Calu3 (cell line): ENCODE results near the gene SH3BP2. TPM values are rescaled to one million over a fixed set of nuclear protein-coding genes. Genes with fewer than 3 reads are reported as not detected.

ENCODE experiments used
- BruUV-seq: library from RNA; stranded (reverse); fragments of 400-500 nt; replicated peaks from 2 replicates; lab custom pipeline; 2021; lab: Mats Ljungman, UMichigan
- CTCF ChIA-PET: fragments of 300-600 bp; sonication (Branson Sonifier 250); formaldehyde crosslinking; loops from one replicate; lab custom pipeline; 2022; ENCODE audit warnings: antibody characterized with exemption; lab: Charles Lee
- DNase-seq: peaks from one replicate; pipeline ENCODE4 v3.0.0; 2022
- H3K27ac Mint-ChIP-seq: one replicate; pipeline ENCODE4 v1.8.0; 2022; ENCODE audit warnings: mixed read lengths; ENCODE audit not compliant: unreplicated experiment
- H3K27me3 Mint-ChIP-seq: one replicate; pipeline ENCODE4 v1.8.0; 2022; ENCODE audit warnings: mixed read lengths; ENCODE audit not compliant: unreplicated experiment
- H3K36me3 Mint-ChIP-seq: one replicate; pipeline ENCODE4 v1.8.0; 2022; ENCODE audit warnings: mild to moderate bottlenecking, moderate library complexity, mixed read lengths; ENCODE audit not compliant: insufficient read depth, unreplicated experiment
- H3K4me1 Mint-ChIP-seq: one replicate; pipeline ENCODE4 v1.8.0; 2022; ENCODE audit warnings: mild to moderate bottlenecking, low read depth, mixed read lengths; ENCODE audit not compliant: unreplicated experiment
- H3K4me3 Mint-ChIP-seq: one replicate; pipeline ENCODE4 v1.8.0; 2022; ENCODE audit warnings: mild to moderate bottlenecking, low read depth, moderate library complexity, mixed read lengths; ENCODE audit not compliant: unreplicated experiment
- H3K9me3 Mint-ChIP-seq: one replicate; pipeline ENCODE4 v1.8.0; 2022; ENCODE audit warnings: low read depth, mixed read lengths; ENCODE audit not compliant: unreplicated experiment
- CTCF ChIP-seq: fragments of 200-600 bp; IDR thresholded peaks from one replicate; pipeline ENCODE4 v1.8.0; 2022; ENCODE audit warnings: antibody characterized with exemption; ENCODE audit not compliant: unreplicated experiment
- intact Hi-C: fragments of 100-400 bp; cut with micrococcal nuclease; formaldehyde crosslinking; loops from one replicate; pipeline ENCODE4 v1.10.0; 2022; ENCODE audit not compliant: unreplicated experiment
- total RNA-seq: library from RNA; stranded (reverse); gene quantifications from 2 replicates; pipeline ENCODE4 v1.2.3, GENCODE V29; 2022

SH3BP2 gene
- total RNA-seq, 1 experiment from 2014 or later = 22.7 TPM

GRCh38 chr4:2871466-2871865, 78.6 kb downstream of the SH3BP2 start:
- Mint-ChIP-seq H3K27ac (no peak overlapping the region), H3K4me3 (no peak overlapping the region), H3K4me1 (peaks cover 18% of the 10 kb centered on the region), H3K27me3 (no peaks in the 10 kb centered on the region), H3K36me3 (no peaks in the 10 kb centered on the region), H3K9me3 (no peaks in the 10 kb centered on the region)
- CTCF ChIA-PET = no interaction called here
- no TSS peak for BruUV-seq
- DNase-seq = no peak
- no peak for TF ChIP-seq CTCF
- intact Hi-C loops = no loop called here

- peaks cover 18% of the 10 kb centered on the region for H3K4me1 Mint-ChIP-seq
- H3K27ac Mint-ChIP-seq = no peak overlapping the region
- intact Hi-C loops = no loop called here
- H3K9me3 Mint-ChIP-seq = no peaks in the 10 kb centered on the region
- no peak overlapping the region for H3K4me3 Mint-ChIP-seq
- no TSS peak for BruUV-seq
- no peak for DNase-seq
- CTCF ChIA-PET = no interaction called here
- no peaks in the 10 kb centered on the region for H3K27me3 Mint-ChIP-seq
- no peaks in the 10 kb centered on the region for H3K36me3 Mint-ChIP-seq
- TF ChIP-seq CTCF = no peak
Measured at GRCh38 chr4:2871911-2872310, 79.0 kb downstream of the SH3BP2 start.

GRCh38 chr4:2873329-2873728, 80.4 kb downstream of the SH3BP2 start:
- Mint-ChIP-seq H3K4me1 (peaks cover 18% of the 10 kb centered on the region), H3K9me3 (no peaks in the 10 kb centered on the region), H3K36me3 (peaks cover 4% of the 10 kb centered on the region), H3K27ac (no peak overlapping the region), H3K27me3 (no peaks in the 10 kb centered on the region), H3K4me3 (no peak overlapping the region)
- no TSS peak for BruUV-seq
- intact Hi-C loops = no loop called here
- CTCF ChIA-PET = no interaction called here
- no peak for DNase-seq
- no peak for TF ChIP-seq CTCF

- intact Hi-C loops = no loop called here
- no peak overlapping the region for H3K4me3 Mint-ChIP-seq
- no TSS peak for BruUV-seq
- DNase-seq = no peak
- peaks cover 11% of the 10 kb centered on the region for H3K4me1 Mint-ChIP-seq
- CTCF ChIA-PET = no interaction called here
- no peaks in the 10 kb centered on the region for H3K27me3 Mint-ChIP-seq
- H3K9me3 Mint-ChIP-seq = no peaks in the 10 kb centered on the region
- TF ChIP-seq CTCF = no peak
- H3K27ac Mint-ChIP-seq = no peak overlapping the region
- peaks cover 10% of the 10 kb centered on the region for H3K36me3 Mint-ChIP-seq
Measured at GRCh38 chr4:2874861-2875260, 82.0 kb downstream of the SH3BP2 start.
